Measurements from ENCODE around the gene HDLBP.

GRCh38 chr2:241275910-241276309 lies 39.6 kb downstream of the HDLBP start:
- TF ChIP-seq POLR2AphosphoS5 (IDR thresholded peaks at IDR 0.05; ENCODE audit: low read depth) (no peak), CTCF (IDR thresholded peaks at IDR 0.05; ENCODE audit: insufficient read depth, low read length) (no peak), REST (IDR thresholded peaks at IDR 0.05; ENCODE audit: insufficient replicate concordance, low read depth) (no peak)

Data from HL-60 (cell line).